HepG2 (cell line): ENCODE results near the gene MGAT1. TPM values are rescaled to one million over a fixed set of nuclear protein-coding genes. Genes with fewer than 3 reads are reported as not detected.
A peak's percentile ranks its signal among the peaks of the same experiment; 100 is the strongest.

Source experiments
- ATF1 ChIP-seq: IDR thresholded peaks from 2 replicates; pipeline ENCODE4 v1.6.1; 2016; ENCODE audit warnings: mild to moderate bottlenecking, control low read depth
- ETS1 ChIP-seq: sonication (generic); formaldehyde crosslinking; IDR thresholded peaks from 2 replicates; pipeline ENCODE4 v1.4.0; 2020; ENCODE audit warnings: missing genetic modification reagents
- FLYWCH1 ChIP-seq: sonication (generic); formaldehyde crosslinking; IDR thresholded peaks from 2 replicates; pipeline ENCODE4 v1.8.1; 2023; ENCODE audit warnings: mild to moderate bottlenecking, missing genetic modification reagents
- FOXO1 ChIP-seq: sonication (generic); formaldehyde crosslinking; IDR thresholded peaks from 2 replicates; pipeline ENCODE4 v1.4.0; 2020; ENCODE audit warnings: missing genetic modification reagents
- HDAC2 ChIP-seq: sonication (generic); formaldehyde crosslinking; IDR thresholded peaks from 2 replicates; pipeline ENCODE4 v1.4.0; 2020; ENCODE audit warnings: missing genetic modification reagents
- HIVEP1 ChIP-seq: sonication (generic); formaldehyde crosslinking; IDR thresholded peaks from 2 replicates; pipeline ENCODE4 v1.4.0; 2020; ENCODE audit warnings: mild to moderate bottlenecking, missing genetic modification reagents
- HNRNPUL1 ChIP-seq: fragments of 200-400 bp; formaldehyde crosslinking; IDR thresholded peaks from 2 replicates; pipeline ENCODE4 v1.6.1; 2017; ENCODE audit warnings: low read depth, mild to moderate bottlenecking, low read length, moderate library complexity
- JARID2 ChIP-seq: sonication (generic); formaldehyde crosslinking; IDR thresholded peaks from 2 replicates; pipeline ENCODE4 v1.8.1; 2023; ENCODE audit warnings: missing genetic modification reagents, inconsistent platforms; ENCODE audit not compliant: insufficient replicate concordance
- KDM4B ChIP-seq: sonication (generic); formaldehyde crosslinking; IDR thresholded peaks from 2 replicates; pipeline ENCODE4 v1.4.0; 2020; ENCODE audit warnings: missing genetic modification reagents
- MAFK ChIP-seq, 2 experiments: IDR thresholded peaks in 1 of 2; conservative IDR thresholded peaks in 1 of 2; 2 replicates each; pipeline ENCODE4 v1.6.1; 2011; ENCODE audit warnings: improper control_type of control experiment in 2 of 2, low read length in 2 of 2
- NCOA5 ChIP-seq: sonication (generic); formaldehyde crosslinking; IDR thresholded peaks from 2 replicates; pipeline ENCODE4 v1.4.0; 2020; ENCODE audit warnings: missing genetic modification reagents
- REXO4 ChIP-seq: sonication (generic); formaldehyde crosslinking; IDR thresholded peaks from 2 replicates; pipeline ENCODE4 v1.8.0; 2022; ENCODE audit warnings: missing genetic modification reagents, mild to moderate bottlenecking, borderline replicate concordance
- SIN3B ChIP-seq: fragments of 150-350 bp; IDR thresholded peaks from 2 replicates; pipeline ENCODE4 v1.6.1; 2014; ENCODE audit warnings: low read length
- SMAD9 ChIP-seq: sonication (generic); formaldehyde crosslinking; IDR thresholded peaks from 2 replicates; pipeline ENCODE4 v1.5.1; 2020; ENCODE audit warnings: mild to moderate bottlenecking, missing genetic modification reagents
- ZMAT3 ChIP-seq: sonication (generic); formaldehyde crosslinking; conservative IDR thresholded peaks from 2 replicates; pipeline ENCODE4 v1.7.0; 2021; ENCODE audit warnings: missing genetic modification reagents
- ZNF17 ChIP-seq: sonication (generic); formaldehyde crosslinking; IDR thresholded peaks from 2 replicates; pipeline ENCODE4 v1.5.0; 2020; ENCODE audit warnings: mild to moderate bottlenecking, missing genetic modification reagents
- ZNF256 ChIP-seq: sonication (generic); formaldehyde crosslinking; conservative IDR thresholded peaks from 2 replicates; pipeline ENCODE4 v1.4.0; 2020; ENCODE audit warnings: missing genetic modification reagents
- ZNF878 ChIP-seq: sonication (generic); formaldehyde crosslinking; IDR thresholded peaks from 2 replicates; pipeline ENCODE4 v1.8.1; 2023; ENCODE audit warnings: mild to moderate bottlenecking, missing genetic modification reagents, moderate library complexity
- polyA plus RNA-seq, 8 experiments: library from polyadenylated mRNA; depleted of rRNA in 3 of 8; stranded (reverse) in 7 of 8; unstranded in 1 of 8; fragments of >200 nt; fragmentation: Illumina TruSeq in 4 of 8; extraction: Trizol in 4 of 8; gene quantifications; 2 replicates each; pipeline versions ENCODE4 v1.2.1 to v1.2.3, GENCODE V29; 2011 to 2016; ENCODE audit warnings: low read depth in 4 of 8, missing spikeins in 1 of 8, mixed read lengths in 1 of 8; ENCODE audit not compliant: insufficient read depth in 1 of 8
- total RNA-seq, 5 experiments: library from RNA; depleted of rRNA; stranded (reverse); fragments of >200 nt; fragmentation: Illumina TruSeq; extraction: Trizol; gene quantifications; 2 replicates each; pipeline ENCODE4 v1.2.3, GENCODE V29; 2016; ENCODE audit warnings: low read depth in 1 of 5
- TF ChIP-seq, protein P1 (sequence below): sonication (generic); formaldehyde crosslinking; IDR thresholded peaks from 2 replicates; pipeline ENCODE4 v1.5.0; 2020; ENCODE audit warnings: missing genetic modification reagents
- TF ChIP-seq, protein P2 (sequence below): sonication (generic); formaldehyde crosslinking; IDR thresholded peaks from 2 replicates; pipeline ENCODE4 v1.4.0; 2020; ENCODE audit warnings: missing genetic modification reagents
- TF ChIP-seq, protein P3 (sequence below): sonication (generic); formaldehyde crosslinking; IDR thresholded peaks from 2 replicates; pipeline ENCODE4 v1.4.0; 2020; ENCODE audit warnings: missing genetic modification reagents, mild to moderate bottlenecking, borderline replicate concordance
- TF ChIP-seq, protein P4 (sequence below): IDR thresholded peaks from 2 replicates; pipeline ENCODE4 v1.6.1; 2016; ENCODE audit warnings: missing compliant biosample characterization, missing genetic modification reagents, borderline replicate concordance

MGAT1 gene
- total and polyA plus RNA-seq, 2 of the 13 experiments (the other 11 are each of a cell fraction or from before 2014, with no cell fraction given) = 50.1 to 55.3 TPM

DNA sequence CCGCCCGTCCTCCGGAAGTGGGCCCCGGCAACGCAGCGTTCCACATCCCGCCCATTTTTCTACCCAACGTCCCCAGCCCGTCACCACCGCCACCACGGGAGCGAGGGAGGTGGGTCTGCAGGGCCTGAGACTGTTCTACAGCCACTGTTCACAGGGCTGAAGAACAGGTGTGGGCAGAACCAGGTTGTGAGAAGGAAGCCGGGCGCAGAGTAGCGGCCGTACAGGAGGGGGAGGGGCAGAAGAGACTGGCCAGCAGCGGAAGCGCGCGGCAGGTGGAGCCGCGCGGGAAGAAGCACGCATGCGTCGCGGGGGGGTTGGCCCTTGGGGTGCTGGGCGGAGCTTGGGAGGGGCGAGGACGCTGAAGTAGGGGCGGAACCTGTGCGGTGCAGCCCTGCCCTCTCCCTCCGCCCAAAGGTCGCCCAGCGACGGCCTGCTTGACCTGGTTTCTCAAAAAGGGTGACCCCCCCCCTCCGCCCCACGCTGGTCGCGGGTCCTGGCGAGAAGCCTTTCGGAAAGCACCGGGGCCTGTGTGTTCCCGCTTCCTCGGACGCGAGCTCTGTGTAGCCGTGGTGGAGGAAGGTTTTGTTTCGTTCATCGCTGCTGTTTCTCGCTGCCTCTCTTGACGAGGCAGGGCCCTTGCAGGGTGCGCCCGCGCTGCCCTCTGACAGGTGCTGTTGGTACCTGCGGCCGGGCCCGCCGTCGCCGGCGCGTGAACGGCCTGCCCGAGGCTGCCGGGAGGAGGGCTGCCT lies 7.8 kb upstream of the MGAT1 start (continued):
- TF ChIP-seq, protein P1, sequence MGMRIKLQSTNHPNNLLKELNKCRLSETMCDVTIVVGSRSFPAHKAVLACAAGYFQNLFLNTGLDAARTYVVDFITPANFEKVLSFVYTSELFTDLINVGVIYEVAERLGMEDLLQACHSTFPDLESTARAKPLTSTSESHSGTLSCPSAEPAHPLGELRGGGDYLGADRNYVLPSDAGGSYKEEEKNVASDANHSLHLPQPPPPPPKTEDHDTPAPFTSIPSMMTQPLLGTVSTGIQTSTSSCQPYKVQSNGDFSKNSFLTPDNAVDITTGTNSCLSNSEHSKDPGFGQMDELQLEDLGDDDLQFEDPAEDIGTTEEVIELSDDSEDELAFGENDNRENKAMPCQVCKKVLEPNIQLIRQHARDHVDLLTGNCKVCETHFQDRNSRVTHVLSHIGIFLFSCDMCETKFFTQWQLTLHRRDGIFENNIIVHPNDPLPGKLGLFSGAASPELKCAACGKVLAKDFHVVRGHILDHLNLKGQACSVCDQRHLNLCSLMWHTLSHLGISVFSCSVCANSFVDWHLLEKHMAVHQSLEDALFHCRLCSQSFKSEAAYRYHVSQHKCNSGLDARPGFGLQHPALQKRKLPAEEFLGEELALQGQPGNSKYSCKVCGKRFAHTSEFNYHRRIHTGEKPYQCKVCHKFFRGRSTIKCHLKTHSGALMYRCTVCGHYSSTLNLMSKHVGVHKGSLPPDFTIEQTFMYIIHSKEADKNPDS (CRISPR knock-in tag) = 0 out of 2 replicates have a peak, but pooled peaks have one; percentile 72
- TF ChIP-seq HIVEP1 (CRISPR knock-in tag) = peak; percentile 51
- TF ChIP-seq ZMAT3 (CRISPR knock-in tag) = peak; percentile 67; the same call in 1 of the 2 replicates
- 0 out of 2 replicates have a peak, but pooled peaks have one; percentile 37 for TF ChIP-seq ZNF17
- peak; percentile 47 for TF ChIP-seq JARID2 (CRISPR knock-in tag)
- no peak for TF ChIP-seq SIN3B
- TF ChIP-seq MAFK (conservative IDR thresholded peaks at IDR 0.05 in 1 of 2, IDR thresholded peaks at IDR 0.05 in 1 of 2; ENCODE audit: low read length in 2 of 2) = no peak
- TF ChIP-seq, protein P2, sequence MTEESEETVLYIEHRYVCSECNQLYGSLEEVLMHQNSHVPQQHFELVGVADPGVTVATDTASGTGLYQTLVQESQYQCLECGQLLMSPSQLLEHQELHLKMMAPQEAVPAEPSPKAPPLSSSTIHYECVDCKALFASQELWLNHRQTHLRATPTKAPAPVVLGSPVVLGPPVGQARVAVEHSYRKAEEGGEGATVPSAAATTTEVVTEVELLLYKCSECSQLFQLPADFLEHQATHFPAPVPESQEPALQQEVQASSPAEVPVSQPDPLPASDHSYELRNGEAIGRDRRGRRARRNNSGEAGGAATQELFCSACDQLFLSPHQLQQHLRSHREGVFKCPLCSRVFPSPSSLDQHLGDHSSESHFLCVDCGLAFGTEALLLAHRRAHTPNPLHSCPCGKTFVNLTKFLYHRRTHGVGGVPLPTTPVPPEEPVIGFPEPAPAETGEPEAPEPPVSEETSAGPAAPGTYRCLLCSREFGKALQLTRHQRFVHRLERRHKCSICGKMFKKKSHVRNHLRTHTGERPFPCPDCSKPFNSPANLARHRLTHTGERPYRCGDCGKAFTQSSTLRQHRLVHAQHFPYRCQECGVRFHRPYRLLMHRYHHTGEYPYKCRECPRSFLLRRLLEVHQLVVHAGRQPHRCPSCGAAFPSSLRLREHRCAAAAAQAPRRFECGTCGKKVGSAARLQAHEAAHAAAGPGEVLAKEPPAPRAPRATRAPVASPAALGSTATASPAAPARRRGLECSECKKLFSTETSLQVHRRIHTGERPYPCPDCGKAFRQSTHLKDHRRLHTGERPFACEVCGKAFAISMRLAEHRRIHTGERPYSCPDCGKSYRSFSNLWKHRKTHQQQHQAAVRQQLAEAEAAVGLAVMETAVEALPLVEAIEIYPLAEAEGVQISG (CRISPR knock-in tag) = peak; percentile 62; the same call in 1 of the 2 replicates
- TF ChIP-seq, protein P3, sequence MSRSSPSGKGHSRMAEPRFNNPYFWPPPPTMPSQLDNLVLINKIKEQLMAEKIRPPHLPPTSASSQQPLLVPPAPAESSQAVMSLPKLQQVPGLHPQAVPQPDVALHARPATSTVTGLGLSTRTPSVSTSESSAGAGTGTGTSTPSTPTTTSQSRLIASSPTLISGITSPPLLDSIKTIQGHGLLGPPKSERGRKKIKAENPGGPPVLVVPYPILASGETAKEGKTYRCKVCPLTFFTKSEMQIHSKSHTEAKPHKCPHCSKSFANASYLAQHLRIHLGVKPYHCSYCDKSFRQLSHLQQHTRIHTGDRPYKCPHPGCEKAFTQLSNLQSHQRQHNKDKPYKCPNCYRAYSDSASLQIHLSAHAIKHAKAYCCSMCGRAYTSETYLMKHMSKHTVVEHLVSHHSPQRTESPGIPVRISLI (CRISPR knock-in tag) = peak; percentile 44; the same call in 1 of the 2 replicates
- no peak for TF ChIP-seq FLYWCH1 (CRISPR knock-in tag)
- TF ChIP-seq ATF1 = no peak
- TF ChIP-seq, protein P4, sequence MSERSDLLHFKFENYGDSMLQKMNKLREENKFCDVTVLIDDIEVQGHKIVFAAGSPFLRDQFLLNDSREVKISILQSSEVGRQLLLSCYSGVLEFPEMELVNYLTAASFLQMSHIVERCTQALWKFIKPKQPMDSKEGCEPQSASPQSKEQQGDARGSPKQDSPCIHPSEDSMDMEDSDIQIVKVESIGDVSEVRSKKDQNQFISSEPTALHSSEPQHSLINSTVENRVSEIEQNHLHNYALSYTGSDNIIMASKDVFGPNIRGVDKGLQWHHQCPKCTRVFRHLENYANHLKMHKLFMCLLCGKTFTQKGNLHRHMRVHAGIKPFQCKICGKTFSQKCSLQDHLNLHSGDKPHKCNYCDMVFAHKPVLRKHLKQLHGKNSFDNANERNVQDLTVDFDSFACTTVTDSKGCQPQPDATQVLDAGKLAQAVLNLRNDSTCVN (CRISPR knock-in tag) = no peak
- no peak; the same call in 1 of the 2 replicates for TF ChIP-seq HNRNPUL1
- no peak for TF ChIP-seq ZNF256 (CRISPR knock-in tag)
- no peak for TF ChIP-seq HDAC2 (CRISPR knock-in tag)
- TF ChIP-seq ETS1 (CRISPR knock-in tag) = no peak
- no peak for TF ChIP-seq NCOA5 (CRISPR knock-in tag)
- TF ChIP-seq FOXO1 (CRISPR knock-in tag) = no peak; the same call in none of the 2 replicates
- no peak for TF ChIP-seq KDM4B (CRISPR knock-in tag)
- no peak for TF ChIP-seq REXO4 (CRISPR knock-in tag)
- peak; percentile 46; the same call in 1 of the 2 replicates for TF ChIP-seq ZNF878 (CRISPR knock-in tag)
- TF ChIP-seq SMAD9 (CRISPR knock-in tag) = no peak
